ENCODE measurements around the gene RGS3.

RGS3 gene

GRCh38 chr9:113425072-113425471 lies 38.5 kb upstream of the RGS3 start:
- Histone ChIP-seq H2AK5ac (ENCODE audit: low read depth, low read length) (no peak overlapping the region), H3K4me3 (ENCODE audit: low read length in 2 of 2) (no peak overlapping the region), H3K36me3 (replicated peaks in 1 of 2; ENCODE audit: control insufficient read depth in 2 of 2, insufficient read depth in 2 of 2, low read length in 2 of 2) (no peaks in the 10 kb centered on the region), H3K27me3 (ENCODE audit: control insufficient read depth in 3 of 3, insufficient read depth in 3 of 3, low read depth in 1 of 3, low read length in 3 of 3) (no peaks in the 10 kb centered on the region), H3K4me1 (ENCODE audit: control insufficient read depth in 2 of 2, insufficient read depth in 1 of 2, low read depth in 1 of 2, low read length in 2 of 2) (peaks cover 4 to 8% of the 10 kb centered on the region in 2 donors), H3K14ac (ENCODE audit: low read length) (no peak overlapping the region), H3K18ac (ENCODE audit: low read length) (peak overlapping the region; percentile 17), H2BK5ac (ENCODE audit: low read length) (no peak overlapping the region), H3K79me1 (ENCODE audit: low read depth, low read length) (no peaks in the 10 kb centered on the region), H4K8ac (ENCODE audit: low read depth, low read length) (no peak overlapping the region), H2AFZ (ENCODE audit: low read length) (peak overlapping the region; percentile 86), H4K91ac (ENCODE audit: low read depth, low read length, poor library complexity) (no peak overlapping the region), H3K23ac (ENCODE audit: low read depth, low read length, poor library complexity) (no peak overlapping the region), H2BK120ac (ENCODE audit: low read depth, low read length) (no peak overlapping the region), H2BK12ac (ENCODE audit: low read length) (no peak overlapping the region), H3K9ac (ENCODE audit: low read depth, low read length, poor library complexity) (peak overlapping the region; percentile 22), H2BK15ac (ENCODE audit: low read length) (no peak overlapping the region), H3K4me2 (ENCODE audit: insufficient read depth, low read length, poor library complexity, severe bottlenecking) (no peak overlapping the region), H3K4ac (ENCODE audit: low read length) (no peak overlapping the region), H3K27ac (replicated peaks; ENCODE audit: low read length) (no peak overlapping the region), H3K9me3 (replicated peaks in 1 of 2; ENCODE audit: control insufficient read depth in 2 of 2, insufficient read depth in 1 of 2, low read depth in 1 of 2, low read length in 2 of 2) (no peaks in the 10 kb centered on the region)
- no CpG with 5 or more reads among the region's 2 CpGs for WGBS, 2 donors (ENCODE audit: extremely low coverage in 2 of 2, insufficient read length in 2 of 2, insufficient replicate concordance in 1 of 2)
- DNase-seq (ENCODE audit: low spot score), result no peak

GRCh38 chr9:113426701-113427100 lies 36.8 kb upstream of the RGS3 start:
- no peak overlapping the region for H4K8ac ChIP-seq (ENCODE audit: low read depth, low read length)
- no peak overlapping the region for H2BK120ac ChIP-seq (ENCODE audit: low read depth, low read length)
- H3K4me3 ChIP-seq (ENCODE audit: low read length in 2 of 2), result no peak overlapping the region
- H3K18ac ChIP-seq (ENCODE audit: low read length), result no peak overlapping the region
- no peak overlapping the region for H3K27ac ChIP-seq (replicated peaks; ENCODE audit: low read length)
- H3K9me3 ChIP-seq (replicated peaks in 1 of 2; ENCODE audit: control insufficient read depth in 2 of 2, insufficient read depth in 1 of 2, low read depth in 1 of 2, low read length in 2 of 2), result no peaks in the 10 kb centered on the region
- DNase-seq (ENCODE audit: low spot score), result no peak
- no peak overlapping the region for H3K14ac ChIP-seq (ENCODE audit: low read length)
- H2BK15ac ChIP-seq (ENCODE audit: low read length), result no peak overlapping the region
- H2BK12ac ChIP-seq (ENCODE audit: low read length), result no peak overlapping the region
- H3K4me2 ChIP-seq (ENCODE audit: insufficient read depth, low read length, poor library complexity, severe bottlenecking), result no peak overlapping the region
- peaks cover 4 to 8% of the 10 kb centered on the region in 2 donors for H3K4me1 ChIP-seq (ENCODE audit: control insufficient read depth in 2 of 2, insufficient read depth in 1 of 2, low read depth in 1 of 2, low read length in 2 of 2)
- no peak overlapping the region for H2BK5ac ChIP-seq (ENCODE audit: low read length)
- no peaks in the 10 kb centered on the region for H3K27me3 ChIP-seq (ENCODE audit: control insufficient read depth in 3 of 3, insufficient read depth in 3 of 3, low read depth in 1 of 3, low read length in 3 of 3)
- H3K79me1 ChIP-seq (ENCODE audit: low read depth, low read length), result no peaks in the 10 kb centered on the region
- H3K9ac ChIP-seq (ENCODE audit: low read depth, low read length, poor library complexity), result no peak overlapping the region
- H3K23ac ChIP-seq (ENCODE audit: low read depth, low read length, poor library complexity), result no peak overlapping the region
- H2AFZ ChIP-seq (ENCODE audit: low read length), result no peak overlapping the region
- WGBS, 2 donors (ENCODE audit: extremely low coverage in 2 of 2, insufficient read length in 2 of 2, insufficient replicate concordance in 1 of 2), result no CpG with 5 or more reads among the region's 1 CpG
- no peaks in the 10 kb centered on the region for H3K36me3 ChIP-seq (replicated peaks in 1 of 2; ENCODE audit: control insufficient read depth in 2 of 2, insufficient read depth in 2 of 2, low read length in 2 of 2)
- no peak overlapping the region for H3K4ac ChIP-seq (ENCODE audit: low read length)
- H4K91ac ChIP-seq (ENCODE audit: low read depth, low read length, poor library complexity), result no peak overlapping the region
- H2AK5ac ChIP-seq (ENCODE audit: low read depth, low read length), result no peak overlapping the region

GRCh38 chr9:113427629-113428028 lies 35.9 kb upstream of the RGS3 start:
- no peak overlapping the region for H3K18ac ChIP-seq (ENCODE audit: low read length)
- no CpG with 5 or more reads among the region's 2 CpGs for WGBS, 2 donors (ENCODE audit: extremely low coverage in 2 of 2, insufficient read length in 2 of 2, insufficient replicate concordance in 1 of 2)
- no peak overlapping the region for H3K4me3 ChIP-seq (ENCODE audit: low read length in 2 of 2)
- no peak overlapping the region for H4K91ac ChIP-seq (ENCODE audit: low read depth, low read length, poor library complexity)
- no peak overlapping the region for H4K8ac ChIP-seq (ENCODE audit: low read depth, low read length)
- no peaks in the 10 kb centered on the region for H3K79me1 ChIP-seq (ENCODE audit: low read depth, low read length)
- H3K4me1 ChIP-seq (ENCODE audit: control insufficient read depth in 2 of 2, insufficient read depth in 1 of 2, low read depth in 1 of 2, low read length in 2 of 2), result peaks cover 4 to 8% of the 10 kb centered on the region in 2 donors
- H3K9me3 ChIP-seq (replicated peaks in 1 of 2; ENCODE audit: control insufficient read depth in 2 of 2, insufficient read depth in 1 of 2, low read depth in 1 of 2, low read length in 2 of 2), result no peaks in the 10 kb centered on the region
- H3K23ac ChIP-seq (ENCODE audit: low read depth, low read length, poor library complexity), result no peak overlapping the region
- H2AFZ ChIP-seq (ENCODE audit: low read length), result no peak overlapping the region
- H3K14ac ChIP-seq (ENCODE audit: low read length), result no peak overlapping the region
- no peak for DNase-seq (ENCODE audit: low spot score)
- no peak overlapping the region for H3K4ac ChIP-seq (ENCODE audit: low read length)
- no peak overlapping the region for H2BK5ac ChIP-seq (ENCODE audit: low read length)
- H2AK5ac ChIP-seq (ENCODE audit: low read depth, low read length), result no peak overlapping the region
- H3K27me3 ChIP-seq (ENCODE audit: control insufficient read depth in 3 of 3, insufficient read depth in 3 of 3, low read depth in 1 of 3, low read length in 3 of 3), result no peaks in the 10 kb centered on the region
- H2BK12ac ChIP-seq (ENCODE audit: low read length), result no peak overlapping the region
- H3K36me3 ChIP-seq (replicated peaks in 1 of 2; ENCODE audit: control insufficient read depth in 2 of 2, insufficient read depth in 2 of 2, low read length in 2 of 2), result no peaks in the 10 kb centered on the region
- H2BK120ac ChIP-seq (ENCODE audit: low read depth, low read length), result no peak overlapping the region
- H3K27ac ChIP-seq (replicated peaks; ENCODE audit: low read length), result no peak overlapping the region
- no peak overlapping the region for H2BK15ac ChIP-seq (ENCODE audit: low read length)
- H3K9ac ChIP-seq (ENCODE audit: low read depth, low read length, poor library complexity), result no peak overlapping the region
- no peak overlapping the region for H3K4me2 ChIP-seq (ENCODE audit: insufficient read depth, low read length, poor library complexity, severe bottlenecking)

- no peaks in the 10 kb centered on the region for H3K79me1 ChIP-seq (ENCODE audit: low read depth, low read length)
- no peak for DNase-seq (ENCODE audit: low spot score)
- no peaks in the 10 kb centered on the region for H3K27me3 ChIP-seq (ENCODE audit: control insufficient read depth in 3 of 3, insufficient read depth in 3 of 3, low read depth in 1 of 3, low read length in 3 of 3)
- H3K4ac ChIP-seq (ENCODE audit: low read length), result no peak overlapping the region
- H3K9me3 ChIP-seq (replicated peaks in 1 of 2; ENCODE audit: control insufficient read depth in 2 of 2, insufficient read depth in 1 of 2, low read depth in 1 of 2, low read length in 2 of 2), result no peaks in the 10 kb centered on the region
- no peak overlapping the region for H3K4me2 ChIP-seq (ENCODE audit: insufficient read depth, low read length, poor library complexity, severe bottlenecking)
- H3K36me3 ChIP-seq (replicated peaks in 1 of 2; ENCODE audit: control insufficient read depth in 2 of 2, insufficient read depth in 2 of 2, low read length in 2 of 2), result no peaks in the 10 kb centered on the region
- H2BK120ac ChIP-seq (ENCODE audit: low read depth, low read length), result no peak overlapping the region
- no peak overlapping the region for H3K4me3 ChIP-seq (ENCODE audit: low read length in 2 of 2)
- H2BK12ac ChIP-seq (ENCODE audit: low read length), result no peak overlapping the region
- no peak overlapping the region for H3K18ac ChIP-seq (ENCODE audit: low read length)
- H4K8ac ChIP-seq (ENCODE audit: low read depth, low read length), result no peak overlapping the region
- no peak overlapping the region for H3K14ac ChIP-seq (ENCODE audit: low read length)
- no CpG with 5 or more reads among the region's 1 CpG for WGBS, 2 donors (ENCODE audit: extremely low coverage in 2 of 2, insufficient read length in 2 of 2, insufficient replicate concordance in 1 of 2)
- no peak overlapping the region for H2AK5ac ChIP-seq (ENCODE audit: low read depth, low read length)
- H3K9ac ChIP-seq (ENCODE audit: low read depth, low read length, poor library complexity), result no peak overlapping the region
- H3K4me1 ChIP-seq (ENCODE audit: control insufficient read depth in 2 of 2, insufficient read depth in 1 of 2, low read depth in 1 of 2, low read length in 2 of 2), result peaks cover 4 to 8% of the 10 kb centered on the region in 2 donors
- H2BK5ac ChIP-seq (ENCODE audit: low read length), result no peak overlapping the region
- no peak overlapping the region for H2BK15ac ChIP-seq (ENCODE audit: low read length)
- no peak overlapping the region for H4K91ac ChIP-seq (ENCODE audit: low read depth, low read length, poor library complexity)
- no peak overlapping the region for H3K27ac ChIP-seq (replicated peaks; ENCODE audit: low read length)
- no peak overlapping the region for H2AFZ ChIP-seq (ENCODE audit: low read length)
- H3K23ac ChIP-seq (ENCODE audit: low read depth, low read length, poor library complexity), result no peak overlapping the region
Observed at GRCh38 chr9:113428062-113428615, 35.4 kb upstream of the RGS3 start.
